ENCODE measurements around the gene ITGA1.
"Not testable (repeated sequence)": the region's sequence is repeated elsewhere in the genome, so short reads cannot be mapped to it uniquely, and the experiment has no call there.

ITGA1 gene

DNA sequence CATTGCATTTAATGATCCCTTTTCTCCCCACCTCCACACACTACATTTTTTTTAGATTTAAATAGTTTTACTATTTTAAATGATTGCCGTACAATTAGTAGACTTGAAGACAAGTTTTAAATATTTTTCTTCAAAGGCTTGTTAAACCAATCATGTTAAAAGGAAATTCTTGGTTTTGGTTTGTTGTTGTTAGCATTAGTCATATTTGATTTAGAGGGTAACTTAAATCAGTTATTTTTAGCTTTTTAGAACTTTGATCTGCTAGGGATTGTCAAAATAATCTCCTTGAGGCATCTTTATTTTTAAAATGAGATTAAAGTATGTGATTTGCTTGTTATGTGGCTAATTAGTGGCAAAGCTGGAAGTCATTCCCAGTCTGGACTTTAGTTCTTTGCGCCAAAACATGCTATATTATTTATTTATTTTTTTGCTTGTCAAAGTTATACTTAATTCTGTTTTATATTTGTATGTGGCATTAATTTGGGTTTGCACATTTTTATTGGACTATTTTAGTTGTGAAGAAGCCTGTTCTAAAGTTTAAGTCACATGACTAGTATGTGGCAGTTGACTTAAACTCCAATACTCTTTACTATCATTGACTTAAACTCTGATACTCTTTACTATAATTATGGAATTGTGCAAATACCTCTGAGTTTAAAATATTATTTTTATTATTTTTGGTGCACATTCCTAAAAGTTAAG, 14.7 kb downstream of the ITGA1 start:
- no peak for DNase-seq

- DNase-seq = no peak
Observed at GRCh38 chr5:52802974-52803336, 15.2 kb downstream of the ITGA1 start.

DNA sequence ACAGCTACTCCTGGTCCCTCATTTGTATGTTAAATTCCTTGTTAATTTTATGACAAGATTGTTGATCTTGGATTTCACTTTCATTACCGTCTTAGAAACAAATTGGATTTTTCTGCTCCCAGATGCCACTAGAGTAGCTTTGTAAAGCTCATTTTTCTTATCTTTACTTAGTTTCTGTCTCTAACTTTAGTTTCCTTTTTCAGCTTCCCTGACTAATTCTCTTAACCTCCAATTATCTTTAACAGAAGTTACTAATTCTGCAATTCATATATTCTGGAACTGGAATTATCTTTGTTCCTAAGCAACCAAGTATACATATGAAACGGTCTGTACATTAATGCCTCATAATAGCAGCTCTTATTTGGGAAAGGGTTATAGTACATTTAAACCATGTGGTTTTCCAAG, 16.7 kb downstream of the ITGA1 start:
- DNase-seq = no peak

DNA sequence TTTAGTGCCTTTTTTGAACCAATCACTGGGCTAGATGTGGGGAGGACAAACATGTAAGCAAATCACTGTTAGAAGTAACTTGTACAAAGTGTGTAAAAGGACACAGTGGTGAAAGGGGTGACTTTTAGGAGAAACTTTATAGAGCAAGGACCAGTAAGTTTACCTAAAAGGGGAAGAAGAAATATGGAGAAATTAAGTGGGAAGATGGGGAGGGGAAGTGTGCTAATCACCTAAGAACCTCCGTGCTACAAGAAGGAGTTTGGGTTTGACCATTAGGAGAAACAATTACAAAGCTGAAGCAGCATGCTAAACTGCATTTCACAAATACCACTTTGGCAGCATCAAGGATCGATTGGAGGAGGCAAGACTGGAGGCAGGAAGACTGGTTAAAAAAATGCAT, 17.3 kb downstream of the ITGA1 start:
- DNase-seq = no peak

GRCh38 chr5:52805615-52806014, 17.9 kb downstream of the ITGA1 start:
- no peak for DNase-seq

GRCh38 chr5:52807037-52807436, 19.3 kb downstream of the ITGA1 start:
- DNase-seq = no peak

GRCh38 chr5:52807723-52808122, 20.0 kb downstream of the ITGA1 start:
- DNase-seq = no peak

GRCh38 chr5:52808316-52808901, 20.7 kb downstream of the ITGA1 start:
- DNase-seq = no peak

GRCh38 chr5:52809884-52810283, 22.2 kb downstream of the ITGA1 start:
- no peak for DNase-seq

- no peak for DNase-seq
Observed at GRCh38 chr5:52810426-52810825, 22.7 kb downstream of the ITGA1 start.

DNA sequence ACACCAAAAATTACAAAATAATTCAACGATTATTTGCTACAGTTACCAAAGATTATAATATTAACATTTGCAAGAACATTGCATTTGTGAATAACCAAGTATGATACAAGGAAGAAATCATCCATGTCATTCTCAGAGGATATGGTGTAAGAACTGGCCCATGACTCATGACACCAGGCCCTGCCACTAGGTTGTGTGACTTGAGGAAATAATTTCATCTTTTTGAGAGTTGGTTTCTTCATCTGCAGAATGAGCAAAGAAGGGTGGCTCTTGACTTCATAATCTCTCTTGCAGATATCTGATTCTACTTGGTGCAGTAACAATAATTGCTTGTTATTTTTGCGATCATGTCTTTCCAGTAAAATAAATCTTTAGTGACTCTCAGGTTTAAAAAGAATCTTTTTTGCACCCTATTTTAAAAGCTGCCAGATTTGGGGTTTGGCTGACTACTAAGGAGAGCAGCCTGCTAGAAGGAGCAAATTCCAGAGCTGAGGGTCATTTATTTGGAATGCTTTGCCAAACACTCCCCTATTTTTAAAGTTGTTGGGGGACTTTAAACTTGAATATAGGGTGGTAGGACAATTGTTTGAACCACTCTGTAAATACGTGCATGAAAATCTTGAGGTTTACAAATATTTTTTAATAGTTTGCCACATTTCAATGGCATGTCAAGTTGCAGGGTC, 23.5 kb downstream of the ITGA1 start:
- DNase-seq = no peak

DNA sequence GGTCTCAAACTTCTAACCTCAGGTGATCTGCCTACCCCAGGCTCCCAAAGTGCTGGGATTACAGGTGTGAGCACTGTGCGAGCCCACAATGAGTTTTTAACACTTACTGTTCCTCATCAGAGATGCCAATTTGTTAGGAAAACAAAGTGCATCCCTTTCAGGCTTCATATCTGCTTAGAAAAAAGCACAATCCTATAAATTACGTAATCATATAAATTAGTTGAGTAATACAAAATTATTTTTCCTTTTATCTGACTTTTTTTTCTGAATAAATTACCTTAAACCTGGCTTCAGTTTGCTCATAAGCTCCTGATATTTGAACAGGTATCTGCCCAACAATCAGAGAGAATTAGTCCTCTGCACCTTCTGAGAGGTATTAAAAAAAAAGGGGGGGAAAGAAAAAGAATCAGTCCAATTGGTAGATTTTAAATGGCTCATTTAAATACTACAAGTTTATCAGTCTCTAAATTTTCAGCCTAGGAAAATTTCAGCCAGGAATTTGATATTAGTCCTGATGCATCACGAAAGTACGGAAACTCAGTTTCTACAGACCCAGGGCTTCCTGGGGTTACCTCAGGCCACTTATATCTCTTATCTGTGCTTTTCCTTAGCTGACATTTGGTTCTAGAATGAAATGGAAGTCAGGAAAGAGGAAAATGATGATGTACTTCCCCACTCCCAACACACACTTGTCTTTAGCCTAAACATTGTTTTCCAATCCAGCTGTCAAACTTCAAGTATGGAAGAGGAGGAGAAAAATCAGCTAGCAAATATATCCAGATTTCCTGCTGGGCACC, 26.8 kb downstream of the ITGA1 start:
- DNase-seq = no peak

DNA sequence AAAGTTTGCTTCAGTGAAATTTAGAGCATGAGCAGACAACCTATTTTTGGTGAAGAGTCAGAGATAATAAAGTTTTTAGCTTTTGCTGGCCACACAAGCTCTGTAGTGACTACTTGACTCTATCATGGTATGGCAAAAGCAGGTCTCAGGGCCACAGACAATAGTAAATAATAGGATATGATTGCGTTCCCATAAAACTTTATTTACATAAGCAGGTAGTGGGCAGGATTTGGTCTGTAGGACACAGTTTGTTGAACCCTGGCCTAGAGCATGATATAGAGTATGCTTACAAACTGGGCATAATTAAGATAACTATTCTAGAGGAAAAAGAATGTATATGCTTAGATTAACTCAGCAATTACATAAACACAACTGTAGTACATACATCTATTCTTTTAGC, 30.1 kb downstream of the ITGA1 start:
- DNase-seq = no peak

DNA sequence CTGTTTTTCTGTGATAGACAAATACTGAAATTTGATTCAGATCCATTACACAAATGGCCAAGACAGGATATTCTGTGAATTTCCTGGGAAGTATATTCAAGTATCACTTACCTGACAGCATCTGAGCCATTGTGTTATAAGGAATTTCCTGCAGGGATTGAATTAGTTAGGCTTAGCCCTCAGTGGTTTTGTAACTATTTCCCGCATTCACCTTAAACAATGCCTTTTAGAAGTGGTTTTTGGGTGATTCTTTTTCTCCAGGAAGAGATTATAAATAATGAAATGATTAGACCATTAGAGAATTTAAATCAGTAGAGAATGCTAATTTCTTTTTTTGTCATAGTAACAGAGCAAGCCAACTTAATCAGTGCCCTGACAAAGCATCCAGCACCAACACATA, 30.6 kb downstream of the ITGA1 start:
- no peak for DNase-seq

- not testable (repeated sequence) for DNase-seq
Observed at GRCh38 chr5:52818807-52819206, 31.1 kb downstream of the ITGA1 start.

- DNase-seq = no peak
Observed at GRCh38 chr5:52821901-52822300, 34.2 kb downstream of the ITGA1 start.

DNA sequence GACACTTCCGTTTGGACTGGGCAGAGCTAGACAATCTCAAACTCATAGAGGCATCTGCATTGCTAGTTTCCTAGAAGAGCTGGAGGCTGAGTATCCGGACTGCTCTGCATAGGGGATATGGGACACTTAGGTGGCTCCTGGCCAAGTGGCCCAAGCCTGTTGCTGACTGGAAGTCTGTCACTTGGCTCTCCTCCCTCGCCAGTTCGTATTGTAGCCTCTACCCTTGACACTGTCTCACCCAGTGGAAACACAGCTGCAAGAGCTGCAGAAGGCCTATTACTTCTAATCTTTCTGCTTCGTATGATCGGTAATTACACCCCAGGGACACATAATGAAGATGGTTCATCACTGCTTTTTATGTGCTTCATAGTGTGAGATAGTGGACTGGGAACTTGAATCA, 34.7 kb downstream of the ITGA1 start:
- DNase-seq = no peak

DNA sequence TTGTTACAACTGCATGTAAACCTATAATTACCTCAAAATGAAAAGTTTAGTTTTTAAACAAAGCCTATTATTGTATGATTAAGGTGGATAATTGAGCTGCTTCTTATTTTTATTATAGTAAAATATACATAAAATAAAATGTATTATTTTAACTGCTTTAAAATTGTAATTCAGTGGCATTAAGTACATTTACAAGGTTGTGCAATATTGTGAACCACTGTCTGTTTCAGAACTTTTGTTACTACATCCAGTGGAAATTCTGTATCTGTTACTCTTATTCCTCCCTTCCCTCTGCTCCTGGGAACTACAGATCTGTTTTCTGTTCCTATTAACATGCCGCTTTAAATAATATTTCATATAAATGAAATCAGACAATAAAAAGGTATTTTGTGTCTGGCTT, 37.1 kb downstream of the ITGA1 start:
- no peak for DNase-seq

DNA sequence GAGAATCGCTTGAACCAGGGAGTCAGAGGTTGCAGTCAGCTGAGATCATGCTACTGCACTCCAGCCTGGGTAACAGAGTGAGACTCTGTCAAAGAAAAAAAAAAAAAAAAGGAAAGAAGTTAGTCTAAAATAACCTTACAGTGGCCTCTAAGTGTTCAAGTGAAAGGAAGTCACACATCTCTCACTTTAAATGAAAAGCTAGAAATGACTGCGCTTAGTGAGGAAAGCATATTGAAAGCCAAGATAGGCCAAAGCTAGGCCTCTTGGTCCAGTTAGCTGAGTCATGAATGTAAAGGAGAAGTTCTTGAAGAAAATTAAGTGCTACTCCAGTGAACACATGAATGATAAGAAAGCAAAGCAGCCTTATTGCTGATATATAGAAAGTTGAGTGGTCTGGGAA, 38.1 kb downstream of the ITGA1 start:
- DNase-seq = no peak

- DNase-seq = no peak
Observed at GRCh38 chr5:52827815-52828214, 40.1 kb downstream of the ITGA1 start.

GRCh38 chr5:52829664-52830063, 41.9 kb downstream of the ITGA1 start:
- DNase-seq = no peak

GRCh38 chr5:52830650-52831049, 42.9 kb downstream of the ITGA1 start:
- no peak for DNase-seq

- DNase-seq = no peak
Observed at GRCh38 chr5:52831786-52832511, 44.2 kb downstream of the ITGA1 start.

All from CD4-positive, alpha-beta T cell treated with Interleukin-12 subunit alpha and Interleukin-12 subunit beta, for 1 hour (primary cell).